Activated CD4-positive, alpha-beta T cell treated with anti-CD3 and anti-CD28 coated beads, Interleukin-2, amount 50 U/mL, for 48 hours (primary cell): ENCODE results near the gene MED9.
"Not testable (repeated sequence)": the region's sequence is repeated elsewhere in the genome, so short reads cannot be mapped to it uniquely, and the experiment has no call there.

Experiments
- DNase-seq, 2 experiments: peaks; one replicate each; pipeline ENCODE4 v3.0.0-alpha.2; 2020

Gene MED9

GRCh38 chr17:17476865-17477467 lies at the start of gene MED9:
Gene MED9 (plus strand): TSS chr17:17477000. CDS start chr17:17477042, 42 bp downstream.
- peak; percentile 94 to 95 for DNase-seq

- DNase-seq, result no peak
These were observed 47.6 kb upstream of the MED9 start for GRCh38 chr17:17429222-17429621.

- DNase-seq, result not testable (repeated sequence)
These were observed 45.9 kb upstream of the MED9 start for GRCh38 chr17:17430924-17431323.

- no peak for DNase-seq
These were observed 45.2 kb upstream of the MED9 start for GRCh38 chr17:17431605-17432004.

- no peak for DNase-seq
These were observed 43.6 kb upstream of the MED9 start for GRCh38 chr17:17433000-17433703.

- no peak for DNase-seq
These were observed 42.3 kb upstream of the MED9 start for GRCh38 chr17:17434477-17434876.

GRCh38 chr17:17435323-17435722 lies 41.5 kb upstream of the MED9 start:
- no peak for DNase-seq

GRCh38 chr17:17437461-17437860 lies 39.3 kb upstream of the MED9 start:
- no peak for DNase-seq

- no peak for DNase-seq
These were observed 38.9 kb upstream of the MED9 start for GRCh38 chr17:17437893-17438292.

- peak; percentile 83 to 86 for DNase-seq
These were observed 36.6 kb upstream of the MED9 start for GRCh38 chr17:17440010-17440843.

- DNase-seq, result no peak
These were observed 35.7 kb upstream of the MED9 start for GRCh38 chr17:17440938-17441675.

- DNase-seq, result no peak
These were observed 33.6 kb upstream of the MED9 start for GRCh38 chr17:17443173-17443572.

GRCh38 chr17:17445296-17445924 lies 31.4 kb upstream of the MED9 start:
- no peak for DNase-seq

GRCh38 chr17:17445925-17446665 lies 30.7 kb upstream of the MED9 start:
- no peak for DNase-seq

GRCh38 chr17:17446666-17447155 lies 30.1 kb upstream of the MED9 start:
- DNase-seq, result no peak

- DNase-seq, result no peak
These were observed 29.5 kb upstream of the MED9 start for GRCh38 chr17:17447264-17447663.

- DNase-seq, result no peak
These were observed 28.7 kb upstream of the MED9 start for GRCh38 chr17:17448076-17448475.

- DNase-seq, result no peak
These were observed 28.1 kb upstream of the MED9 start for GRCh38 chr17:17448723-17449122.

GRCh38 chr17:17453088-17453487 lies 23.7 kb upstream of the MED9 start:
- no peak for DNase-seq

GRCh38 chr17:17454276-17454675 lies 22.5 kb upstream of the MED9 start:
- no peak for DNase-seq

- DNase-seq, result not testable (repeated sequence)
These were observed 22.1 kb upstream of the MED9 start for GRCh38 chr17:17454700-17455099.

- no peak for DNase-seq
These were observed 21.6 kb upstream of the MED9 start for GRCh38 chr17:17455173-17455572.
